HepG2 (cell line): Measurements from ENCODE around the gene JAKMIP2. TPM values are rescaled to one million over a fixed set of nuclear protein-coding genes. Genes with fewer than 3 reads are reported as not detected.

Experiments
- ATAC-seq: fragments of 200-7000 bp; cut with Tn5 transposase; 3 replicates; pipeline ENCODE4 v1.9.1; 2020; ENCODE audit warnings: mild to moderate bottlenecking, moderate library complexity
- BruUV-seq: library from RNA; stranded (reverse); fragments of 400-500 nt; replicated peaks from 2 replicates; lab custom pipeline; 2021; lab: Mats Ljungman, UMichigan
- CTCF ChIA-PET: fragments of 300-600 bp; formaldehyde crosslinking; extraction: SDS; loops from one replicate; lab custom pipeline; 2021; ENCODE audit warnings: low total read pairs, inconsistent platforms, low intra/inter-chr PET ratio; lab: Yijun Ruan, JAX
- POLR2A ChIA-PET: fragments of 350-600 bp; sonication (Branson Sonifier 250); formaldehyde crosslinking; loops from one replicate; lab custom pipeline; 2020; ENCODE audit warnings: antibody characterized with exemption, inconsistent platforms; lab: Yijun Ruan, JAX
- DNase-seq: peaks from one replicate; pipeline ENCODE4 v3.0.0-alpha.2; 2015; ENCODE audit warnings: low spot score
- FAIRE-seq: peaks from 3 replicates; lab custom pipeline; 2011; peaks lifted over from hg19 to GRCh38; lab: Jason Lieb, UNC
- H2AFZ ChIP-seq: one replicate; pipeline ENCODE4 v1.6.1; 2011; ENCODE audit warnings: low read length, inconsistent platforms
- H3K27ac ChIP-seq: fragments of 300-600 bp; 3 replicates; pipeline ENCODE4 v1.8.0; 2011; ENCODE audit warnings: mixed run types, mild to moderate bottlenecking, mixed read lengths, low read length, inconsistent platforms; ENCODE audit not compliant: insufficient read depth; ENCODE audit errors: extremely low read length
- H3K27me3 ChIP-seq, 2 experiments: fragments of 200-600 bp in 1 of 2; 2 replicates in 1 of 2; 3 replicates in 1 of 2; pipeline versions ENCODE4 v1.6.0 to v1.8.0; 2011; ENCODE audit warnings: low read length in 2 of 2, mild to moderate bottlenecking in 2 of 2, moderate library complexity in 2 of 2, inconsistent platforms in 1 of 2; ENCODE audit not compliant: insufficient read depth in 2 of 2, control insufficient read depth in 1 of 2
- H3K36me3 ChIP-seq, 2 experiments: fragments of 200-600 bp in 1 of 2; replicated peaks in 1 of 2; 2 replicates in 1 of 2; 3 replicates in 1 of 2; pipeline versions ENCODE4 v1.5.1 to v1.8.0; 2011; ENCODE audit warnings: low read length in 2 of 2, inconsistent platforms in 1 of 2; ENCODE audit not compliant: insufficient read depth in 2 of 2, control insufficient read depth in 1 of 2
- H3K4me1 ChIP-seq: 2 replicates; pipeline ENCODE4 v1.5.1; 2012; ENCODE audit warnings: low read length, inconsistent platforms; ENCODE audit not compliant: insufficient read depth
- H3K4me2 ChIP-seq: 2 replicates; pipeline ENCODE4 v1.6.0; 2011; ENCODE audit warnings: low read depth, low read length, inconsistent platforms
- H3K4me3 ChIP-seq, 3 experiments: fragments of 200-600 bp in 1 of 3; sonication (generic), shearing (Covaris generic) in 1 of 3; replicated peaks in 1 of 3; 2 replicates each; pipeline ENCODE4 v1.5.1; 2011 to 2016; ENCODE audit warnings: low read length in 3 of 3, inconsistent platforms in 2 of 3, low read depth in 2 of 3, mild to moderate bottlenecking in 2 of 3, control low read depth in 1 of 3, mixed read lengths in 1 of 3; ENCODE audit not compliant: insufficient read depth in 1 of 3
- H3K79me2 ChIP-seq: one replicate; pipeline ENCODE4 v1.6.1; 2011; ENCODE audit warnings: low read length, inconsistent platforms; ENCODE audit not compliant: insufficient read depth
- H3K9ac ChIP-seq: 2 replicates; pipeline ENCODE4 v1.6.0; 2011; ENCODE audit warnings: mild to moderate bottlenecking, low read depth, low read length, inconsistent platforms; ENCODE audit not compliant: insufficient read depth
- H3K9me3 ChIP-seq: 2 replicates; pipeline ENCODE4 v1.5.1; 2012; ENCODE audit warnings: mild to moderate bottlenecking, low read length
- H4K20me1 ChIP-seq: 2 replicates; pipeline ENCODE4 v1.6.0; 2011; ENCODE audit warnings: inconsistent platforms, mild to moderate bottlenecking, low read length, moderate library complexity; ENCODE audit not compliant: insufficient read depth
- CREB1 ChIP-seq, 2 experiments: fragments of 450-650 bp in 1 of 2; IDR thresholded peaks; 2 replicates each; pipeline ENCODE4 v1.6.1; 2016 to 2017; ENCODE audit warnings: control low read depth in 1 of 2, mild to moderate bottlenecking in 1 of 2, missing compliant biosample characterization in 1 of 2, missing genetic modification characterization in 1 of 2
- ERF ChIP-seq: IDR thresholded peaks from 2 replicates; pipeline ENCODE4 v1.6.1; 2018; ENCODE audit warnings: missing biosample characterization, missing genetic modification reagents
- FOXP1 ChIP-seq, 2 experiments: fragments of 450-650 bp in 1 of 2; IDR thresholded peaks; 2 replicates each; pipeline ENCODE4 v1.6.1; 2017 to 2018; ENCODE audit warnings: antibody characterized with exemption in 1 of 2
- ZBTB14 ChIP-seq: sonication (generic); formaldehyde crosslinking; IDR thresholded peaks from 2 replicates; pipeline ENCODE4 v1.4.0; 2020; ENCODE audit warnings: missing genetic modification reagents
- ZNF234 ChIP-seq: sonication (generic); formaldehyde crosslinking; conservative IDR thresholded peaks from 2 replicates; pipeline ENCODE4 v1.5.1; 2020; ENCODE audit warnings: mild to moderate bottlenecking, missing genetic modification reagents
- ZNF318 ChIP-seq: sonication (generic); formaldehyde crosslinking; IDR thresholded peaks from 2 replicates; pipeline ENCODE4 v1.4.0; 2020; ENCODE audit warnings: mild to moderate bottlenecking, missing genetic modification reagents
- ZNF446 ChIP-seq: sonication (generic); formaldehyde crosslinking; IDR thresholded peaks from 2 replicates; pipeline ENCODE4 v1.5.0; 2020; ENCODE audit warnings: mild to moderate bottlenecking, missing genetic modification reagents
- ZNF879 ChIP-seq: sonication (generic); formaldehyde crosslinking; IDR thresholded peaks from 2 replicates; pipeline ENCODE4 v1.8.1; 2023; ENCODE audit warnings: missing genetic modification reagents
- WGBS: methylation state at CpG from one replicate; pipeline ENCODE4 v1.1.6; 2017; ENCODE audit warnings: low lambda C conversion rate; 5-methylcytosine and 5-hydroxymethylcytosine counted together
- in situ Hi-C: cut with HindIII; loops from 2 replicates; pipeline ENCODE4 v1.10.0; 2017; ENCODE audit warnings: low pct_unique_long_range_greater_than_20kb; ENCODE audit not compliant: extremely low pct_ligation_motif_present
- intact Hi-C: fragments of 100-400 bp; cut with micrococcal nuclease; formaldehyde crosslinking; loops from one replicate; pipeline ENCODE4 v1.10.0; 2022; ENCODE audit not compliant: unreplicated experiment
- polyA plus RNA-seq, 8 experiments: library from polyadenylated mRNA; depleted of rRNA in 3 of 8; stranded (reverse) in 7 of 8; unstranded in 1 of 8; fragments of >200 nt; fragmentation: Illumina TruSeq in 4 of 8; extraction: Trizol in 4 of 8; gene quantifications; 2 replicates each; pipeline versions ENCODE4 v1.2.1 to v1.2.3, GENCODE V29; 2011 to 2016; ENCODE audit warnings: low read depth in 4 of 8, missing spikeins in 1 of 8, mixed read lengths in 1 of 8; ENCODE audit not compliant: insufficient read depth in 1 of 8
- total RNA-seq, 5 experiments: library from RNA; depleted of rRNA; stranded (reverse); fragments of >200 nt; fragmentation: Illumina TruSeq; extraction: Trizol; gene quantifications; 2 replicates each; pipeline ENCODE4 v1.2.3, GENCODE V29; 2016; ENCODE audit warnings: low read depth in 1 of 5
- TF ChIP-seq, protein P1 (sequence below): sonication (generic); formaldehyde crosslinking; IDR thresholded peaks from 2 replicates; pipeline ENCODE4 v1.8.1; 2023; ENCODE audit warnings: mild to moderate bottlenecking, missing genetic modification reagents
- TF ChIP-seq, protein P2 (sequence below): sonication (generic); formaldehyde crosslinking; IDR thresholded peaks from 2 replicates; pipeline ENCODE4 v1.4.0; 2020; ENCODE audit warnings: mild to moderate bottlenecking, low read depth, missing genetic modification reagents
- TF ChIP-seq, protein P3 (sequence below): sonication (generic); formaldehyde crosslinking; IDR thresholded peaks from 2 replicates; pipeline ENCODE4 v1.9.0; 2021; ENCODE audit warnings: missing genetic modification reagents, mild to moderate bottlenecking, borderline replicate concordance

JAKMIP2 gene
- total and polyA plus RNA-seq, 2 of the 13 experiments (the other 11 are each of a cell fraction or from before 2014, with no cell fraction given): 0.04 to 2.1 TPM

DNA sequence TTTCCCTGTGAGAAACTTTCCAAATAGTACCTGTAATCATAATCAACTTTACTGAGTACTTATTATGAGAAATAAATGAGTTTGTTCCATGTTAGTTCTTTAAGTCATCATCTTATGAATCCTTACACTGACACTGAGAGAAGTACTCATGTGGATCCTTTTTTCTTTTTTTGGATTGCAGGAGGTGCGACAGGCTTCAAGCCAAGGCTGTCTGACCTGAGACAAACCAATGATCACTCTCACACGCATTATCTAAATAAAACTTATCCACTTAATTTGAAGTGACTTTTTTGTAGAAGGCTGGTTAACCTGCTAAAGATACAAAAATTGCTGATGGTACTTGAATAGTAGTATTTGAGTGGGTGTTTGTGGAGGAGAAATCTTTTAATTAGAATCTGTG, 39.5 kb downstream of the JAKMIP2 start:
- POLR2A ChIA-PET: no interaction called here
- H3K79me2 ChIP-seq: no peaks in the 10 kb centered on the region
- no peak overlapping the region for H3K4me2 ChIP-seq
- no peak overlapping the region for H2AFZ ChIP-seq
- intact Hi-C loops (no loop called here), in situ Hi-C loops (no loop called here)
- 54% methylated on average over 2 of the region's 2 CpGs for WGBS
- no peaks in the 10 kb centered on the region for H3K27me3 ChIP-seq
- DNase-seq: no peak
- H3K27ac ChIP-seq: no peak overlapping the region
- ATAC-seq: no peak
- BruUV-seq: no TSS peak
- FAIRE-seq: no peak
- no peaks in the 10 kb centered on the region for H3K9me3 ChIP-seq
- CTCF ChIA-PET: no interaction called here
- H3K4me1 ChIP-seq: no peaks in the 10 kb centered on the region
- no peaks in the 10 kb centered on the region for H3K36me3 ChIP-seq
- H3K4me3 ChIP-seq: no peak overlapping the region
- H4K20me1 ChIP-seq: no peaks in the 10 kb centered on the region
- no peak overlapping the region for H3K9ac ChIP-seq
- TF ChIP-seq ERF: no peak
- no peak for TF ChIP-seq CREB1 (IDR thresholded peaks at IDR 0.05)
- TF ChIP-seq CREB1 (CRISPR knock-in tag; IDR thresholded peaks at IDR 0.05): no peak
- TF ChIP-seq, protein P1, sequence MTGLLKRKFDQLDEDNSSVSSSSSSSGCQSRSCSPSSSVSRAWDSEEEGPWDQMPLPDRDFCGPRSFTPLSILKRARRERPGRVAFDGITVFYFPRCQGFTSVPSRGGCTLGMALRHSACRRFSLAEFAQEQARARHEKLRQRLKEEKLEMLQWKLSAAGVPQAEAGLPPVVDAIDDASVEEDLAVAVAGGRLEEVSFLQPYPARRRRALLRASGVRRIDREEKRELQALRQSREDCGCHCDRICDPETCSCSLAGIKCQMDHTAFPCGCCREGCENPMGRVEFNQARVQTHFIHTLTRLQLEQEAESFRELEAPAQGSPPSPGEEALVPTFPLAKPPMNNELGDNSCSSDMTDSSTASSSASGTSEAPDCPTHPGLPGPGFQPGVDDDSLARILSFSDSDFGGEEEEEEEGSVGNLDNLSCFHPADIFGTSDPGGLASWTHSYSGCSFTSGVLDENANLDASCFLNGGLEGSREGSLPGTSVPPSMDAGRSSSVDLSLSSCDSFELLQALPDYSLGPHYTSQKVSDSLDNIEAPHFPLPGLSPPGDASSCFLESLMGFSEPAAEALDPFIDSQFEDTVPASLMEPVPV (CRISPR knock-in tag): no peak
- TF ChIP-seq ZNF879 (CRISPR knock-in tag): no peak
- no peak for TF ChIP-seq ZNF234
- no peak for TF ChIP-seq ZNF446 (CRISPR knock-in tag)
- TF ChIP-seq FOXP1 (IDR thresholded peaks at IDR 0.05): no peak
- no peak for TF ChIP-seq FOXP1 (CRISPR knock-in tag; IDR thresholded peaks at IDR 0.05)
- TF ChIP-seq ZBTB14 (CRISPR knock-in tag): no peak
- TF ChIP-seq, protein P2, sequence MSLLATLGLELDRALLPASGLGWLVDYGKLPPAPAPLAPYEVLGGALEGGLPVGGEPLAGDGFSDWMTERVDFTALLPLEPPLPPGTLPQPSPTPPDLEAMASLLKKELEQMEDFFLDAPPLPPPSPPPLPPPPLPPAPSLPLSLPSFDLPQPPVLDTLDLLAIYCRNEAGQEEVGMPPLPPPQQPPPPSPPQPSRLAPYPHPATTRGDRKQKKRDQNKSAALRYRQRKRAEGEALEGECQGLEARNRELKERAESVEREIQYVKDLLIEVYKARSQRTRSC (CRISPR knock-in tag): no peak
- TF ChIP-seq ZNF318 (CRISPR knock-in tag): no peak
- TF ChIP-seq, protein P3, sequence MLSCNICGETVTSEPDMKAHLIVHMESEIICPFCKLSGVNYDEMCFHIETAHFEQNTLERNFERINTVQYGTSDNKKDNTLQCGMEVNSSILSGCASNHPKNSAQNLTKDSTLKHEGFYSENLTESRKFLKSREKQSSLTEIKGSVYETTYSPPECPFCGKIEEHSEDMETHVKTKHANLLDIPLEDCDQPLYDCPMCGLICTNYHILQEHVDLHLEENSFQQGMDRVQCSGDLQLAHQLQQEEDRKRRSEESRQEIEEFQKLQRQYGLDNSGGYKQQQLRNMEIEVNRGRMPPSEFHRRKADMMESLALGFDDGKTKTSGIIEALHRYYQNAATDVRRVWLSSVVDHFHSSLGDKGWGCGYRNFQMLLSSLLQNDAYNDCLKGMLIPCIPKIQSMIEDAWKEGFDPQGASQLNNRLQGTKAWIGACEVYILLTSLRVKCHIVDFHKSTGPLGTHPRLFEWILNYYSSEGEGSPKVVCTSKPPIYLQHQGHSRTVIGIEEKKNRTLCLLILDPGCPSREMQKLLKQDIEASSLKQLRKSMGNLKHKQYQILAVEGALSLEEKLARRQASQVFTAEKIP (CRISPR knock-in tag): no peak
